Endodermal cell (in vitro differentiated cells): ENCODE results near the gene LAMA2. TPM values are rescaled to one million over a fixed set of nuclear protein-coding genes. Genes with fewer than 3 reads are reported as not detected.

Experiments used
- DNase-seq: peaks from one replicate; pipeline ENCODE4 v3.0.0-alpha.2; 2017
- H3K27ac ChIP-seq: 2 replicates; pipeline ENCODE4 v1.5.1; 2013; ENCODE audit warnings: mild to moderate bottlenecking, low read depth, low read length, moderate library complexity
- H3K27me3 ChIP-seq: 2 replicates; pipeline ENCODE4 v1.6.1; 2013; ENCODE audit warnings: mild to moderate bottlenecking, low read length, moderate library complexity; ENCODE audit not compliant: insufficient read depth, control insufficient read depth, poor library complexity, severe bottlenecking
- H3K36me3 ChIP-seq: 2 replicates; pipeline ENCODE4 v1.7.0; 2013; ENCODE audit warnings: mild to moderate bottlenecking, low read length, moderate library complexity; ENCODE audit not compliant: control insufficient read depth, insufficient read depth
- H3K4me1 ChIP-seq: one replicate; pipeline ENCODE4 v1.7.0; 2013; ENCODE audit warnings: low read length; ENCODE audit not compliant: control insufficient read depth, insufficient read depth
- H3K4me3 ChIP-seq: 2 replicates; pipeline ENCODE4 v1.5.1; 2013; ENCODE audit warnings: mild to moderate bottlenecking, low read length, moderate library complexity
- H3K9ac ChIP-seq: 2 replicates; pipeline ENCODE4 v1.6.1; 2013; ENCODE audit warnings: mild to moderate bottlenecking, low read length, moderate library complexity; ENCODE audit not compliant: poor library complexity, severe bottlenecking; ENCODE audit errors: extremely low read depth
- H3K9me3 ChIP-seq: 2 replicates; pipeline ENCODE4 v1.6.1; 2013; ENCODE audit warnings: mild to moderate bottlenecking, low read length, moderate library complexity; ENCODE audit not compliant: control insufficient read depth
- H3K27ac Mint-ChIP-seq: 2 replicates; pipeline ENCODE4 v1.8.0; 2020; ENCODE audit warnings: mixed read lengths
- H3K27me3 Mint-ChIP-seq: 2 replicates; pipeline ENCODE4 v1.8.0; 2021; ENCODE audit warnings: mild to moderate bottlenecking, mixed read lengths; ENCODE audit not compliant: insufficient read depth
- H3K36me3 Mint-ChIP-seq: 2 replicates; pipeline ENCODE4 v1.8.0; 2020; ENCODE audit warnings: low read depth, mixed read lengths
- H3K4me1 Mint-ChIP-seq: 2 replicates; pipeline ENCODE4 v1.8.0; 2020; ENCODE audit warnings: mixed read lengths
- H3K4me3 Mint-ChIP-seq: 2 replicates; pipeline ENCODE4 v1.8.0; 2020; ENCODE audit warnings: mild to moderate bottlenecking, moderate library complexity, mixed read lengths
- H3K9me3 Mint-ChIP-seq: 2 replicates; pipeline ENCODE4 v1.8.0; 2020; ENCODE audit warnings: mild to moderate bottlenecking, mixed read lengths
- CTCF ChIP-seq: fragments of 200-600 bp; sonication (generic); conservative IDR thresholded peaks from 2 replicates; pipeline ENCODE4 v1.5.0; 2021; ENCODE audit warnings: antibody characterized with exemption, mild to moderate bottlenecking
- WGBS, 2 experiments: methylation state at CpG; one replicate each; pipeline versions ENCODE4 v1.1.5 to v1.1.7; 2013; ENCODE audit warnings: missing lambda C conversion rate in 2 of 2, mixed read lengths in 1 of 2; ENCODE audit not compliant: insufficient coverage in 1 of 2, insufficient read length in 1 of 2; 5-methylcytosine and 5-hydroxymethylcytosine counted together
- total RNA-seq, 2 donors: library from RNA; stranded (reverse); fragmentation: NEBNext Ultra II Directional in 1 of 2; extraction: Animal tissue kit (Norgen Biotek cat#: 25700) in 1 of 2; gene quantifications; 2 replicates in 1 of 2; 3 replicates in 1 of 2; pipeline ENCODE4 v1.2.1, GENCODE V29; 2021

LAMA2 gene
- total RNA-seq, 2 donors from 2014 or later = 2.3 to 4.1 TPM

DNA sequence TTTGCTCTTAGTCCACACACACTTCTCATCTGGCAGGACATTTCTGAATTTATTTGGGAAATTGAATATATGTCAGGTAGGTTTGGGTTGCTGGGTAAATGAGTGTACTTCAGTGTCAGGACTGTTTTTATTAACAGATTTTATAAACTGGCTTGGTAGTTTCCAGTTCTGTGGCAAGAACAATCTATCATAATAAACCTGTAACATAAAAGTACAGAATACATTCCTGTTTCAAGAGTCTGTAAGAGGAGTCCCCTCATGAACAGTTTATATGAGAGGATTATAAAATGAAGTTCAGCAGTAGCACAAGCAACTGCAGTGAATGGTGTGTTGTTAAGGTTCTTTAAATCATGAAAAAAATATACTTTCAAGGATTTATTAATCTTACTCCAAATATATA, 81.8 kb downstream of the LAMA2 start:
- Histone ChIP-seq H3K9me3 (no peaks in the 10 kb centered on the region), H3K4me3 (no peak overlapping the region), H3K27ac (no peak overlapping the region), H3K4me1 (no peaks in the 10 kb centered on the region), H3K36me3 (no peaks in the 10 kb centered on the region), H3K27me3 (no peaks in the 10 kb centered on the region), H3K9ac (no peak overlapping the region)
- Mint-ChIP-seq H3K4me1 (no peaks in the 10 kb centered on the region), H3K36me3 (no peaks in the 10 kb centered on the region), H3K27me3 (no peaks in the 10 kb centered on the region), H3K9me3 (no peaks in the 10 kb centered on the region), H3K27ac (peak overlapping the region; percentile 44), H3K4me3 (no peak overlapping the region)
- TF ChIP-seq CTCF = no peak
- DNase-seq = no peak

DNA sequence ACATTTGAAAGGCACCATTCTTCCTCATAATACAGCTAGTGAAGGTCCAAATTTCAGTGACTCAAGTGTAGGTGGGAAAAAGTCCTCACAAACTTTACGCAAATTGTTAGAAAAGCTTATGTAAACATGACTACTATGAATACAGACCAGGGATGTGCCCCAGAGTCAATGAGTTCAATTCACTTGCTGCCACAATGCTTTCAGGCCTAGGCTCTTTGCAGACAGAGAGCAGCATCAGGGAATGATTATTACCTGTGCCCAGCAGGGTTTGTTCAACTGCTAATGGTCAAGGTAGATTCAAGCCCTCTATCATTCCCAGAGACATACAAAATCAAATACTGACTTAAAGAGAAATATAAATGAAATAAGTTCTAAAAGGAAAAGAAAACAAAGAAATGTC, 84.0 kb downstream of the LAMA2 start:
- H3K27ac ChIP-seq = no peak overlapping the region
- H3K27ac Mint-ChIP-seq = no peak overlapping the region
- no peak overlapping the region for H3K9ac ChIP-seq
- no peaks in the 10 kb centered on the region for H3K27me3 ChIP-seq
- no peaks in the 10 kb centered on the region for H3K36me3 Mint-ChIP-seq
- no peaks in the 10 kb centered on the region for H3K9me3 ChIP-seq
- no peak for TF ChIP-seq CTCF
- no peaks in the 10 kb centered on the region for H3K4me1 Mint-ChIP-seq
- H3K4me3 Mint-ChIP-seq = no peak overlapping the region
- no peaks in the 10 kb centered on the region for H3K4me1 ChIP-seq
- no peak for DNase-seq
- H3K9me3 Mint-ChIP-seq = no peaks in the 10 kb centered on the region
- no peak overlapping the region for H3K4me3 ChIP-seq
- H3K27me3 Mint-ChIP-seq = no peaks in the 10 kb centered on the region
- no peaks in the 10 kb centered on the region for H3K36me3 ChIP-seq
- WGBS, 2 experiments = 67 to 93% methylated on average over 1 of the region's 1 CpG

DNA sequence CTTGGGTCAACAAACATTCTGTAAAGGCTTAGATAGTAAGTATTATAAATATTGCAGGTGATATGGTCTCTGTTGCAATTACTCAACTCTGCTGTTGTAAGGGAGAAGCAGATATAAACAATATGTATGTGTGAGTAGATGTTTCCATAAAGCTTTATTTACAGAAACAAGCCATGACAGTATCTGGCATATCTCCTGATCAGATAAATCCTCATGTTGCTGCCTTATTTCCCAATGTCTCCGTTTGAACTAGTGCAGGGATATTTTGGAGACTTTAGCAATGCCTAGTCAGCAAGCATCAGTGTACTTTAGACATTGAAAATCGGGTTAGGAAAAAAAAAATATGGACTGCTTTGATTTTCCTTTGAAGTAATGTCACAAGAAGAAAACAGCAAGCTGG, 96.1 kb downstream of the LAMA2 start:
- H3K4me1 ChIP-seq = no peaks in the 10 kb centered on the region
- no peak overlapping the region for H3K9ac ChIP-seq
- no peak overlapping the region for H3K4me3 ChIP-seq
- peaks cover 2% of the 10 kb centered on the region for H3K4me1 Mint-ChIP-seq
- H3K27ac ChIP-seq = no peak overlapping the region
- no peaks in the 10 kb centered on the region for H3K9me3 Mint-ChIP-seq
- no peaks in the 10 kb centered on the region for H3K9me3 ChIP-seq
- H3K27me3 Mint-ChIP-seq = no peaks in the 10 kb centered on the region
- no peak for TF ChIP-seq CTCF
- no peaks in the 10 kb centered on the region for H3K27me3 ChIP-seq
- no peak overlapping the region for H3K27ac Mint-ChIP-seq
- no peaks in the 10 kb centered on the region for H3K36me3 ChIP-seq
- no peak overlapping the region for H3K4me3 Mint-ChIP-seq
- WGBS, 2 experiments = 83 to 92% methylated on average over 2 of the region's 2 CpGs
- DNase-seq = no peak
- H3K36me3 Mint-ChIP-seq = no peaks in the 10 kb centered on the region
